ENCODE results near the gene PARVA.
"Not testable (repeated sequence)": the region's sequence is repeated elsewhere in the genome, so short reads cannot be mapped to it uniquely, and the experiment has no call there.

PARVA gene

DNA sequence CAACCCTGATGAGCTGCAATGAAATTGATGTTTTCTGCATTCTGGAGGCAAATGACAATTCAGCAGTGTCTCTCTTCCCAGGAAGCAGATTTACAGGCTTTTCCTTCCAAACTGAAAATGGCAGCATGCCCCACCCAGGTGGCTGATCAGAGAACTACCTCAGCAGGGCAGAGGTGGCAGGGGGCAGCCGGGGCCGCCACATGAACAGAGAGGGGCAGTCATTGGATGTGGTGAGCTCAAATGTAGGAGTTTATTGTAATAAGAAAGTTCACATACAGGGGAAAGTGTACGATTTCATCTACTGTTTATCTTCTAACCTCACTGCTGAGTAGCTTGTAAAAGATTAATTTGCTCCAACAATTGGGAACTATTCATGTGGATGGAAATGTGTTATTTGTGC lies 15.7 kb upstream of the PARVA start:
- Histone ChIP-seq H3K4me1 (ENCODE audit: insufficient read depth, low read length) (peaks cover 3% of the 10 kb centered on the region; the same call in 1 of the 2 replicates), H3K36me3 (ENCODE audit: insufficient read depth, low read length) (no peaks in the 10 kb centered on the region), H3K9me3 (ENCODE audit: control insufficient read depth, insufficient read depth, low read length) (no peaks in the 10 kb centered on the region), H3K9ac (ENCODE audit: low read depth, low read length) (no peak overlapping the region)

DNA sequence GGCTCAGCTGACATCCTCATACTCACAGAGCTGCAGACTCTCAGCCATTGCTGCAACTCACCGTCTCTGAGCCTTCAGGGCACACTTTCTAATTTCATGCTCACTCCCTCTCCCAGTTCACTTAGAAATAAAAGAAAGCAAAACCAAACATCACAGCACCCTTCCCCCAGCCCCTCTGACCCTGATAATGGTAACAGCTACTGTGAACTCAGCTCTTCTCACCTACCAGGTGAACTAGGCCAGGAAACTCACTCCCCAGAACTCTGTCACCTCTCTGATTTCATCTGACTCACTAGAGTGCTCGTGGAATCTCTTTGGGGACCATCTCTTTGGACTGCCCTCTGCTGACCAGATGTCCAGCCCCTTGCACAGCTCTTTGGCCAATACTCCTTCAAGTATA lies 14.5 kb upstream of the PARVA start:
- no peaks in the 10 kb centered on the region for H3K9me3 ChIP-seq (ENCODE audit: control insufficient read depth, insufficient read depth, low read length)
- H3K36me3 ChIP-seq (ENCODE audit: insufficient read depth, low read length) = no peaks in the 10 kb centered on the region
- peaks cover 5% of the 10 kb centered on the region; the same call in 1 of the 2 replicates for H3K4me1 ChIP-seq (ENCODE audit: insufficient read depth, low read length)
- H3K9ac ChIP-seq (ENCODE audit: low read depth, low read length) = no peak overlapping the region

DNA sequence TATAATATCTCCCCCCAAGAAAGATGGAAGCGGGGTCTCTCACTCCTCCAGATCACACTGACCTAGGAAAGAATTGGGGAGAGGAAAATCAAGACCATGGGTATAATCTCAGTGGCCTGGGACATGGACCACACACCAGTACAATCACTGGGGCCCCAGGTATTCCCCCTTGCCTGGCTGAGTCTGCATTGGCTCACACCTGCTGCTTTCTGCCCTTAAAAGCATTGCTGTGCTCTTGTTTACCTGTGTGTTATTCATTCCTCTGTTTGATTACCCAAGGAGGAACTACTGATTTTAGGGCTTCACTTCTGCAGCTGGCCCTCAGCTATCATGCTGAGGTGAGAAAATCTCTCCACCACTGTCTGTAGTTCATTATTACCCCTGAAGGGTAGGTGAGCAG lies 14.0 kb upstream of the PARVA start:
- no peak overlapping the region for H3K9ac ChIP-seq (ENCODE audit: low read depth, low read length)

DNA sequence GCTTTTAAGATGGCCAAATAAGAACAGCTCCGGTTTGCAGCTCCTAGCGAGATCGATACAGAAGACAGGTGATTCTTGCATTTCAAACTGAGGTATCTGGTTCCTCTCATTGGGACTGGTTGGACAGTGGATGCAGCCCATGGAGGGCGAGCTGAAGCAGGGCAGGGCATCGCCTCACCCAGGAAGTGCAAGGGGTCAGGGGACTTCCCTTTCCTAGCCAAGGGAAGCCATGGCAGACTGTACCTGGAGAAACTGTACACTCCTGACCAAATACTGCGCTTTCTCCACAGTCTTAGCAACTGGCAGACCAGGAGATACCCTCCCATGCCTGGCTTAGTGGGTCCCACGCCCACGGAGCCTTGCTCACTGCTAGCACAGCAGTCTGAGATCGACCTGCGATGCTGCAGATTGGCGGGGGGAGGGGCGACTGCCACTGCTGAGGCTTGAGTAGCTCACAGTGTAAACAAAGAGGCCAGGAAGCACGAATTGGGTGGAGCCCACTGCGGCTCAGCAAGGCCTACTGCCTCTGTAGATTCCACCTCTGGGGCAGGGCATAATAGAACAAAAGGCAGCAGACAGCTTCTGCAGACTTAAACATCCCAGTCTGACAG lies 11.3 kb upstream of the PARVA start:
- H3K4me1 ChIP-seq (ENCODE audit: insufficient read depth, low read length); H3K9me3 ChIP-seq (ENCODE audit: control insufficient read depth, insufficient read depth, low read length); H3K36me3 ChIP-seq (ENCODE audit: insufficient read depth, low read length): not testable (repeated sequence)
- H3K9ac ChIP-seq (ENCODE audit: low read depth, low read length) = peak overlapping the region; percentile 18; the same call in 1 of the 2 replicates

More for the DNA sequence above, 14.0 kb upstream of the PARVA start:
- Histone ChIP-seq H3K4me1 (ENCODE audit: insufficient read depth, low read length) (peaks cover 5% of the 10 kb centered on the region; the same call in 1 of the 2 replicates), H3K9me3 (ENCODE audit: control insufficient read depth, insufficient read depth, low read length) (no peaks in the 10 kb centered on the region), H3K36me3 (ENCODE audit: insufficient read depth, low read length) (no peaks in the 10 kb centered on the region)

DNA sequence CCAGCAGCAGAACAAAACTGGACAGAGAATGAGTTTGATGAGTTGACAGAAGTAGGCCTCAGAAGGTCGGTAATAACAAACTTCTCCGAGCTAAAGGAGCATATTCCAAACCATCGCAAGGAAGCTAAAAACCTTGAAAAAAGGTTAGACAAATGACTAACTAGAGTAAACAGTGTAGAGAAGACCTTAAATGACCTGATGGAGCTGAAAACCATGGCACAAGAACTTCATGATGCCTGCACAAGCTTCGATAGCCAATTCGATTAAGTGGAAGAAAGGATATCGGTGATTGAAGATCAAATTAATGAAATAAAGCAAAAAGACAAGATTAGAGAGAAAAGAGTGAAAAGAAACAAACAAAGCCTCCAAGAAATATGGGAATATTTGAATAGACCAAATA lies 10.3 kb upstream of the PARVA start:
- not testable (repeated sequence) for H3K9ac ChIP-seq (ENCODE audit: low read depth, low read length); H3K36me3 ChIP-seq (ENCODE audit: insufficient read depth, low read length); H3K4me1 ChIP-seq (ENCODE audit: insufficient read depth, low read length); H3K9me3 ChIP-seq (ENCODE audit: control insufficient read depth, insufficient read depth, low read length)

DNA sequence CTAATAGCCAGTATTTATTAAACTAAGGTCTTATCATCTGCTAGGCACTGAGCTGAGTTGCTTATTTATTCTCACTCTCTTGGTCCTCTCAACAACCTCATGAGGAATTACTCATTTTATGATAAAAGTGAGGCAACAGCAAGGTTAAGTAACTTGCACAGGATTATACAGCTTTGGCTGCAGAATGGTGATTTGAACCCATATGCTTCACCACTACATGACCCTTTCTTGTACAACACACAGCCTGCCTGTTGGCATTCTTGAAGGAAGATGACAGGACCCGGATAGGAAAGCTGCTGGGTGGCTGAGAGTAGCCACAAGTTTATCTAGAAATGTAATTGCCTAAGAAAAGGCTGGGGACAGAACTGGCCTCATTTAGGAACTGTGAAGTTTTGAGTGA lies 5.3 kb upstream of the PARVA start:
- Histone ChIP-seq H3K36me3 (ENCODE audit: insufficient read depth, low read length) (no peaks in the 10 kb centered on the region), H3K9me3 (ENCODE audit: control insufficient read depth, insufficient read depth, low read length) (0 out of 2 replicates have a peak, but pooled peaks cover 2% of the 10 kb centered on the region), H3K4me1 (ENCODE audit: insufficient read depth, low read length) (peaks cover 7% of the 10 kb centered on the region), H3K9ac (ENCODE audit: low read depth, low read length) (no peak overlapping the region)

DNA sequence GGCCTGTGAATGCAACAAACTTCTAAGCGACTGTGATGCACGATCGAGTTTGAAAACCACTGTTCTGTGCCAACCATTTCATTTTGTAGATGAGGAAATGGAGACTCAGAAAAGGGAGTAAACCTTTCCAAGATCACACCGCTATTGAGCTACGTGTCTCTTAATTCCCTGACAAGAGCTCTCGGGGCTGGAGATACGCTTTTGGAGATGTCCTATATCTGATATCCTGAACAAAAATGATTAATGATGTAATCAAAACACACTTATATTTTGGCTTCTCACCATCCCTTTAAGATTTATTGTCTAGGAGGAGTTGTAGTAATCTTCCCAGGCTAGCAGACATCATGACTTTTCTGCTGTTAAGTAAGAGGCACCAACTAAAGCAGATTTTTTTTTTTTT lies 1.7 kb upstream of the PARVA start:
- Histone ChIP-seq H3K9me3 (ENCODE audit: control insufficient read depth, insufficient read depth, low read length) (0 out of 2 replicates have a peak, but pooled peaks cover 2% of the 10 kb centered on the region), H3K4me1 (ENCODE audit: insufficient read depth, low read length) (peaks cover 7% of the 10 kb centered on the region), H3K9ac (ENCODE audit: low read depth, low read length) (no peak overlapping the region), H3K36me3 (ENCODE audit: insufficient read depth, low read length) (no peaks in the 10 kb centered on the region)

DNA sequence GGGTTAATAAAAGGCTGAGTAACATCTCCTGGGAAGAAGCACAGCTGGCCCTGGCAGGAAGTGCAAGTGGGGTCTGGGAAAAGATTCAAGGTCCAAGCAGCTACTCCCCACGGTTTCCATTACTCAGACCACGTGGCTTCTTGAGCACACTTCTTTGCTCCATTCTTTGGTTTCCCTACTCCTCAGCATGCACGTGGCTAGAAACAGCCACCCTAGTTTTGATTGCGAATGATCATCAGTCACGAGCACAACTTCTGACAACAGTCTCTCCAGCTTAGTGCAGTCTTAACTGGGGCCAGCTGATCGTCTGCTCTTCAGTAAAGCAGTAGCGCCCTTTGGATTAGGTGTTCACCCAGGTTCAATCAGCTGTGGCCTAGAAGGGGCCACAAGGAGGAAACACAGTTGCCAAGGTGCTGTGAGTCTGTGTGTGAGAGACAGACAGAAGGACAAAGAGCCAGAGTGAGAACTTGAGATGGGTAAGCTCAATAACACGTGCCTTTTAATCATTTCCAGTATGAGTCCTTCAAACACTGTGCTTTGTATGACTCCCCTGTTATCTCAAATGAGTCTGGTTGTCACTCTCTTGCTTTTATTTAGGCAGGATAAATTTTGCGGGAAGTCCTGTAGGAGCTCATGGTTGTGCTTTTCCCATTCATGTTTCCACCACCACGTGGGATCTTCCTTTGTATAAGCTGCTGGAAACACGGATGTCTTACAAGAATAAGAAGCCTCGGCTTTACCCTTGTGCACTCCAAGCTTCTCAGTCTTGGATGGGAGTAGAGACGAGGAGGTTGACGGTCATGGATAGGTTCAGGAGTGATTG lies 901 bp upstream of the PARVA start:
- Histone ChIP-seq H3K36me3 (ENCODE audit: insufficient read depth, low read length) (no peaks in the 10 kb centered on the region), H3K4me1 (ENCODE audit: insufficient read depth, low read length) (peaks cover 7% of the 10 kb centered on the region), H3K9me3 (ENCODE audit: control insufficient read depth, insufficient read depth, low read length) (0 out of 2 replicates have a peak, but pooled peaks cover 2% of the 10 kb centered on the region), H3K9ac (ENCODE audit: low read depth, low read length) (peak overlapping the region; percentile 83)

DNA sequence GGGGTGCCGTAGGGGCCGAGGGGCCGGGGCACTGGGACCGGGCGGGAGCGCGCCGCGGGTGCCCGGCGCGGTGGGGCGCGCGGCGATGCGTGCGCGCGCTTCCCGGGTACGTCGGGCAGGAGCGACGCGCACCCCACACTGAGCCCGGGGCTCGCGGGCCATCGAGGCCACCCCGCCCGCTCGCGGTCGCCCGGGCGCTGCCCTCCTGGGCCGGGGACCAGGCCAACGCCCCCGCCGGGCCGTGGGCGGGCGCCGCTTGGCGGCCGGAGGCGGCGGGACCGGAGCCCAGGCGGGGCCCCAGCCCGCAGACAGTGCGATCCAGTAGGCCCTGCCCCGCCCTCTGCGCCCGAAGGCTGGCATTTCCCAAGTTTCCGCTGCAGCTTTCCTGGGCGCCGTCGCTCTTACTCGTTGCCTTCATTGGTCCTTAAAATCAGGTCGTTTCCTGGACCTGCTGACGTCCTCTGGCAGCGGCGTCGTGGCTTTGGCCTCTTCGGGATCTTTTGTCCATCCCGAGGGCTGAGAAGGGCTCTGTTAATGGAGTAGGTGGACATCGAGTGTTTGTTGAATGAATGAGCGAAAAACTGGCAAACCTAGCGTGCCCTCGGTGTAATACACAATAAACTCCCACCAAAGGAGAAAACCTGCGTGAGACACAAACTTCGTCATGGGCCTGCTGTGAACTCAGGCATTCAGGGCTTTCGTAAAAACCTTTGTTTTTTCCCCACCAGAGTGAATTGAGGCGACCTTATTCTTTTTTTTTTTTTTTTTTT lies 638 bp downstream of the PARVA start:
- peak overlapping the region; percentile 83 for H3K9ac ChIP-seq (ENCODE audit: low read depth, low read length)
- no peaks in the 10 kb centered on the region for H3K36me3 ChIP-seq (ENCODE audit: insufficient read depth, low read length)
- 0 out of 2 replicates have a peak, but pooled peaks cover 2% of the 10 kb centered on the region for H3K9me3 ChIP-seq (ENCODE audit: control insufficient read depth, insufficient read depth, low read length)
- H3K4me1 ChIP-seq (ENCODE audit: insufficient read depth, low read length) = peaks cover 7% of the 10 kb centered on the region

DNA sequence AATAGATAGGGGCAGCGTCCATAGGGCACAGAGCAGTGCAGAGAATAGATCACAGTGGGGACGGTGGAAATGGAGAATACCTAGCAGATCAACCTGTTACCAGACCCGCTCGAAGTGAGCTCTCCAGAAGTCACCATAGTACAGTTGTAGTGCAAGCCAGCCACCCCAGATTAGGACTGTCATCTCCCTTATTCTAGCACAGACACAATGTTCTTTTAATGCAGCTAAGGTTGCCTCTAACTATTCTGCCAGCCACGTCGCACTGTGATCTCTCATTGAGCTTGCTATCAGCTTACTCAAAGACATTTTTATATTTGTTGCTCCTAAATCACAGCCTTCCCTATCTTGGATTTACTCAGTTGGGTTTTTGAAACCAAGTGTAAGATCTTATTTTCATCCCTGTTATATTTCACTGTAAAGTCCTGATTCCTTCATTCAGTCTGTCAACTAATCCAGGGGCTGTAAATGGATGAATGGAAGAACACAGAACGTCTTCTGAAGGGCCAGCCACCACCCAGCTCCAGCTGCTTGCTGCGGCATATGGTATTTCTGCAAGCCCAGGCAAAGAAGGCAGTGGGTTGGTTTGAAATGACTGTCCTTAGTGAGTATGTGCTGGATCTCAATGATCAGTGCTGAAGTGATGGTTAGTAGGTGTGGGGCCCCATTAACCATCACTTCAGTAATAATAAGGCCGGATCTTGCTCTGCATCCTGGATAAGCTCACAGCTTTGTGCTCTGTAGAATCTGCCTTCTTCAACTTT lies 3.4 kb downstream of the PARVA start:
- Histone ChIP-seq H3K9me3 (ENCODE audit: control insufficient read depth, insufficient read depth, low read length) (no peaks in the 10 kb centered on the region), H3K4me1 (ENCODE audit: insufficient read depth, low read length) (peaks cover 7% of the 10 kb centered on the region), H3K36me3 (ENCODE audit: insufficient read depth, low read length) (no peaks in the 10 kb centered on the region), H3K9ac (ENCODE audit: low read depth, low read length) (no peak overlapping the region)

DNA sequence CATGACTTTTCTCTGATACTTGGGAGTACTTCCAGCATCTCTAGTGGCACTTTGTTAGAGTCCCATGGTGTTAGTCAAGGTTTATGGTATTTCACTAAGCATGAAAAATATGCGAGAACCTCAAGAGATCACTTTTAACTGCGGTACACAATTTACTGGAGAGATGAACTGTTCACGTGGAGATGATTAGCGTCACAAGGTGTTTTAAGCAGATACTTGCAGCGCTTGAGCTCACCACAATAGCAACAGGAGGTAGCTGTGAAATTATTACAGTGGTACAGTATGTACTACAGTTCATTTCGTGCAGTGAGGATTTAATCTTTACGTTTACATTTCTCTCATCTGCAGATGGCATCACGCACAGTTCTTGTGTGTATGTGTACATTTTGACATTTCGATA lies 4.5 kb downstream of the PARVA start:
- H3K36me3 ChIP-seq (ENCODE audit: insufficient read depth, low read length) = no peaks in the 10 kb centered on the region
- H3K9me3 ChIP-seq (ENCODE audit: control insufficient read depth, insufficient read depth, low read length) = no peaks in the 10 kb centered on the region
- no peak overlapping the region for H3K9ac ChIP-seq (ENCODE audit: low read depth, low read length)
- no peaks in the 10 kb centered on the region for H3K4me1 ChIP-seq (ENCODE audit: insufficient read depth, low read length)

DNA sequence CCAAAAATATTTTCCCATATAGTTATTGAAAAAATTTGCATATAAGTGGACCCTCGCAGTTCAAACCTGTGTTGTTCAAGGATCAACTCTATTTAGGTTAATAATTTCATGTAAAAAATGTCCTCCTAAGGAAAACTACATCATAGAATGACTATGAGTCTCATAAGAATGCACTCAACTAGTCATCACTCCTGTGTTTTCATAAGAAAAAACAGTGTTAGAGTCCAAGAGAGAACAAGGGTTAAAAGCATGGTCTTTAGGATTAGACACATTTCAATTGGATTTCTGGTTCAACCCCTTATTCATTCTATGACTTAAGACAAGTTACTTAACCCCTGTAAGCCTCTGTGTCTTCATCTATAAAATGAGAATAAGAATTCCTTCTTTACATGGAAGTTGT lies 5.1 kb downstream of the PARVA start:
- Histone ChIP-seq H3K36me3 (ENCODE audit: insufficient read depth, low read length) (no peaks in the 10 kb centered on the region), H3K9me3 (ENCODE audit: control insufficient read depth, insufficient read depth, low read length) (no peaks in the 10 kb centered on the region), H3K9ac (ENCODE audit: low read depth, low read length) (no peak overlapping the region), H3K4me1 (ENCODE audit: insufficient read depth, low read length) (no peaks in the 10 kb centered on the region)

DNA sequence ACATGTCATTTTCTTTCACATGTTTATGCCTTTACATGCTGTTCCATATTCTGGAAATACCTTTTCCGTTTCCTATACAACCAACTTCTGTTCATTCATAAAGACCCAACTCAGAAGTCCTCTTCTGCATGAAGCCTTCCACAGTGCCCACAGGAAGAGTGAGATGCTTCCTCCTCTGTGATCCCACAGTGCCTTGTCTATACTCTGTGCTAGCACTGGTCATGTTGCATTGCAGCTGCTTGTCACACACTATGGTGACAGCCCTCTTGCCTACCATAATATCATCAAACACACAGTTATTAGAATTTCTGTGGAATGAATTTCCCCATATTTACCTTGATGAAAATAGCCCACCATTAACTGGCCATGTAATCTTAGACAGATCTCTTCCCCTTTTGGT lies 8.9 kb downstream of the PARVA start:
- no peaks in the 10 kb centered on the region for H3K36me3 ChIP-seq (ENCODE audit: insufficient read depth, low read length)
- no peak overlapping the region for H3K9ac ChIP-seq (ENCODE audit: low read depth, low read length)
- H3K9me3 ChIP-seq (ENCODE audit: control insufficient read depth, insufficient read depth, low read length) = no peaks in the 10 kb centered on the region
- H3K4me1 ChIP-seq (ENCODE audit: insufficient read depth, low read length) = peaks cover 6% of the 10 kb centered on the region

DNA sequence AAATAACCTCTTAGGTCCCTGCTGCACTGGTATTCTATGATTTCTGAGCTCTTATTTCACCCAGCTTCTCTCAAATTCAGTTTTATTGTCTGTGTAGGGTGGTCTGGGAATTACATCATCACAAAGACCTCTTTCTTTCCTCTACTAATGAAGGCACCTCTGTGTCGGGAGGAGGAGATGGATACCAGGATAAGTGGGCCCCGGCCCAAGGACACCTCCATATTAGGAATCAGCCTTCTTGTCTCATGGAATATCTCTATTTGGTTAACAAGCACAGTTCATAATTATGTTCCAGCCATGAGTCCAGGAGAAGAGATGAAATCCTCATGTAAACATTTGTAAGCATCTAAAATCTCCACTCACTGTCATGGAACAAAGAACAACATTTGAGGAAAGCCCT lies 9.4 kb downstream of the PARVA start:
- H3K4me1 ChIP-seq (ENCODE audit: insufficient read depth, low read length) = peaks cover 6% of the 10 kb centered on the region
- H3K9me3 ChIP-seq (ENCODE audit: control insufficient read depth, insufficient read depth, low read length) = no peaks in the 10 kb centered on the region
- no peaks in the 10 kb centered on the region for H3K36me3 ChIP-seq (ENCODE audit: insufficient read depth, low read length)
- H3K9ac ChIP-seq (ENCODE audit: low read depth, low read length) = no peak overlapping the region
